ENCODE measurements around the gene MYH6.

Gene MYH6

DNA sequence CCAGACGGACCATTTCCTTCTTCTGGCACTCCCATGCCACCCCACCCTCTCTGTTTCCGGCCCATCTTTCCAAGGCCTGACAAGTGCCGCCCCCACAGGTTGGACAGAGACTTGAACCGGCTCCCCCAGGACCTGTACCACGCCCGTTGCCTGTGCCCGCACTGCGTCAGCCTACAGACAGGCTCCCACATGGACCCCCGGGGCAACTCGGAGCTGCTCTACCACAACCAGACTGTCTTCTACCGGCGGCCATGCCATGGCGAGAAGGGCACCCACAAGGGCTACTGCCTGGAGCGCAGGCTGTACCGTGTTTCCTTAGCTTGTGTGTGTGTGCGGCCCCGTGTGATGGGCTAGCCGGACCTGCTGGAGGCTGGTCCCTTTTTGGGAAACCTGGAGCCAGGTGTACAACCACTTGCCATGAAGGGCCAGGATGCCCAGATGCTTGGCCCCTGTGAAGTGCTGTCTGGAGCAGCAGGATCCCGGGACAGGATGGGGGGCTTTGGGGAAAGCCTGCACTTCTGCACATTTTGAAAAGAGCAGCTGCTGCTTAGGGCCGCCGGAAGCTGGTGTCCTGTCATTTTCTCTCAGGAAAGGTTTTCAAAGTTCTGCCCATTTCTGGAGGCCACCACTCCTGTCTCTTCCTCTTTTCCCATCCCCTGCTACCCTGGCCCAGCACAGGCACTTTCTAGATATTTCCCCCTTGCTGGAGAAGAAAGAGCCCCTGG lies 32.4 kb downstream of the MYH6 start:
- DNase-seq = no peak

DNA sequence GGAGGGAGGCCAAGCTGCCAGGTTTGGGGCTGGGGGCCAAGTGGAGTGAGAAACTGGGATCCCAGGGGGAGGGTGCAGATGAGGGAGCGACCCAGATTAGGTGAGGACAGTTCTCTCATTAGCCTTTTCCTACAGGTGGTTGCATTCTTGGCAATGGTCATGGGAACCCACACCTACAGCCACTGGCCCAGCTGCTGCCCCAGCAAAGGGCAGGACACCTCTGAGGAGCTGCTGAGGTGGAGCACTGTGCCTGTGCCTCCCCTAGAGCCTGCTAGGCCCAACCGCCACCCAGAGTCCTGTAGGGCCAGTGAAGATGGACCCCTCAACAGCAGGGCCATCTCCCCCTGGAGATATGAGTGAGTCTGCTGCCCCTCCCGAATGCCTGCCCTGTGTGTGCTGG lies 35.0 kb downstream of the MYH6 start:
- no peak for DNase-seq

DNA sequence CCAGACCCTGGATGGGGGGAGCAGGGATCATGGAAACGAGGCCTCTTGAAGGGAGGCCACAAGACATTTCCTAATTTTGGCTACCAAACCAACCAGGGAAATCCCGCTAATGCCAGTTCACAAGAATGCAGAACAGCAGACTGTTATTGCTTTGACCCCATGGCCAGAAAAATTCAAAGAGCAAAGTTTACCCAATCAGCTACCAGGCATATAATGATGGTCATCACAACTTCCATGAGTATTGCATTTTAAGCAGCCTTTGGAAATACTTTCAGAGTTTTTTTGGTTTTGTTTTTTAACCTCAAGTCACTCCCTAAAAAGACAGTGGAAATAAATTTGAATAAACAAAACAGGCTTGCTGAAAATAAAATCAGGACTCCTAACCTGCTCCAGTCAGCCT lies 35.6 kb downstream of the MYH6 start, which contains the start of gene IL25:
Gene IL25, plus strand, starts transcription at position 301 of the 400 bp plus-strand sequence.
- no peak for DNase-seq

DNA sequence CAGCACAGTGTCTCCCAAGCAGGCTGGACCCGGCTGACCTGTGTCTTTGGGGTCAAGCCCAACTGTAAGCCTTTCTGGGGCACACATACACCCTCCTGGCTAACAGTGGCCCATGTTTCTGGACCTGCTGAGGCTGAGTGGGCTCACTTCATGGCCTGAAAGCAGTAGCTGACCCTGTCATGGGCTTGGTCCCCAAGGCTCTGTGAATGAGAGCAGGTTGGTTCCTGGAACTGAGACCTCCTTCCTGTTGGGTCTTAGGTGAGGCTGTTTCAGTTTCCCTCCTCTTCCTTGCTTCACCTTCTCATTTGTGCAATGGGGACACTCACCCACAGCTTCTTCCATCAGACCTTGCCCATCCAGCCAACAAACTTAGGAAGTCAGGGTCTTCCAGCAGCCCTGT lies 36.2 kb downstream of the MYH6 start:
- DNase-seq = no peak

DNA sequence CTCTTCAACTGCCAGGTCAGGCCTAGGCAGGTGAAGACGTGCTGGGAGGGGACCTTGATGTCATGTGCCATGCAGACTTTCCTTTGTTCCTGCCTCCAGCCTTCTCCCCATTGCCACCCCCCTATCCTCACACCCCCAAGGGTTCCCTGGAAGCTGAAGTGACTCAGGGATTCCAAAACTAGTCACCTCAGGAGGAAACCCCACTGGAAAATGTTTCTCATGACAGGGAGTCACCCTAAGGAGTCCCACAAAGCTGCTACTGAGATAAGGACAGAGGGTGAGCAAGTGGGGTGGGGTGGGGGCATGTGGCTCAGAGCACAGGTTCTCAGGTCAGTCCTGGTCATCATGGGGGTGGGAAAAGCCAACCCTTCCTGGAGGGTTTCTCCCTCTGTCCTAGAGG lies 37.9 kb downstream of the MYH6 start:
- no peak for DNase-seq

DNA sequence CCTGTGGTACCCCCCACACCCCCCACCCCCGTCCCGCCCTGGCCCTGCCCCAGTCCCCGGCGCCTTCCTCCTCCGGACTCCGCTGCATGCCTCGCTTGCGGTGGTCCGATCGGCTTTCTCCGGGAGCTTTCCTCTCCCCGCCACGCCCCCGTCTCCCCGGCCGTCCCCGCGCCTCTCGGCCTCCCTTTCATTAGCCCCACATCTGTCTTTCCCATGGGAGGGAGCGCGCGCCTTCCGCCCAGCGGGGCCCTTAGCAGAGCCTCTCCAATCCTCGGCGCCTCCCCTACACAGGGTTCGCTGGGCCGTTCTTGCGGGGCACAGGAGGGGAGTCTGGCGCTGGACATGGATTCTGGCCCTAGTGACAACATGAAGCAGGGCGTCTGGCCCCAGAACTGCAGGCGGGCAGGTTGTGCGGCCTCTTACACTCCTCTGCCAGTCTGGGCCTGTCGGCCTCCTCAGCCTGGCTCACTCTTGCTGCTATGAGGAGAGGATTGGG lies 41.6 kb downstream of the MYH6 start:
- no peak for DNase-seq

DNA sequence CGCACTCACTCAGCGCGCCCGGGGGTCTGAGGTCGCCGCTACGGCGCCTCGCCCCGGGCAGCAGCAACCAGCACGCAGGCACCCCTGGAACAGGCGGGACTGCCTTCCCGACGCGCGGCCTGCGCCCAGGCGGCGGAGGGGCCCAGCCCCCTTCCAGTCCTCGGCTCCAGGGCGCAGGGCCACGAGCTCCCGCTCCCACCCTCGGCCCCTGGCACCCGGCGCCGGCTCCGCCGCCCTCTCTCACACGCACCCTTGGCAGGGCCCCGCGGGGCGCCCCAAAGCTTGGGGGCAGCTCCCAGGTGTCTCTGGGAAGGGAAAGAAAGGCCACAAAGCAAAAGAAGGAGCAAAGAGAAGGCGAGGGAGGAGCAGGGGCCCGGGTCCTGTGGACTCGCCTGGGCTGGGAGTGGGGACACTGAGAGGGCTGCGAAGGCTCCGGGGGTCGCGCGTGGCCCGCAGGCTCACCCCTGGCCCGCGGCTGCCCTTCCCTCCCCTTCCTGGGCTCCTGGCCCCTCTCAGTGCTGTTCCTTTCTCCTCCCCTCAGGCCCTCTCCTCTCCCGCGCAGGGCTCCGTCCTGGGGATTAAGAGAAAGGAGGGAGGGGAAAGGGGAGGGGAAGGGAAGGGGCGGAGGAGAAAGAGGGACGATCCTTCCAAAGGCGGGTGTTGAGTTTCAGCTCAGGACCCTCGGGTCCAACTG lies 42.2 kb downstream of the MYH6 start:
- DNase-seq = no peak

DNA sequence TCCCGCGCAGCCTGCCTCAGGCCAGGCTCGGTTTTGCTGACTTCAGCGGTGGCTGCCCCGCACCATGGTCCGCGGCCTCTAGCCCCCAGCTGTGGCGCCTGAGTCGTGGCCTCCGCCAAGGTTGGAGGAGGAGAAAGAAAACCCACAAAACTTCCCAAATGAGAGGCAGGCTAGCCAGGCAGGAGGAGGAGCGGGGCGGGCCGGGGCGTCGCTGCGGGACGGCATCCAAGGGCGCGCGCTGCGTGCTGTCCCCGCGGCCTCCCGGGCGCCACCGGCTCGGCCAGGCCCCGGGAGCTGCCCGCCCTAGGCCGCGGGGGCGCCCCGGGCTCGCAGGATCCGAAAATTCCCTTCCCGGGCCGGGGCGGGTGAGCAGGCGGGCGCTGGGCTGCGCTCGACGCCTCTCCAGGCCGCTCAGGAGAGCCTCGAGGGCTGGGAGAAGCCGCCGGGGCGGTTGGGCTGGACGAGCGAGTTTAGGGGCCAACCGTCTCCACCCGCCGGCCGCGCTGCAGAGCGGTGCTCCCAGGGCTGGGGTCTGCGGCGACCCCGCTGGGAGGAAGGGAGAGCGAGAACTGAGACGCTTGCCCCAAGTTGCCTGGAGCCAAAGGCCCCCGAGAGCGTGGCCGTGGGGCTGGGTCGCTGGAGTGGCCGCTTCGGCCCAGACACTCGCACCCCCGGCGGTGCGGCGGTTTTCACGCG lies 42.9 kb downstream of the MYH6 start, which contains the start of gene EFS:
Gene EFS, minus strand, starts transcription at position 137 of the 696 bp plus-strand sequence. CDS start 147 bp downstream, outside the sequence.
- no peak for DNase-seq

DNA sequence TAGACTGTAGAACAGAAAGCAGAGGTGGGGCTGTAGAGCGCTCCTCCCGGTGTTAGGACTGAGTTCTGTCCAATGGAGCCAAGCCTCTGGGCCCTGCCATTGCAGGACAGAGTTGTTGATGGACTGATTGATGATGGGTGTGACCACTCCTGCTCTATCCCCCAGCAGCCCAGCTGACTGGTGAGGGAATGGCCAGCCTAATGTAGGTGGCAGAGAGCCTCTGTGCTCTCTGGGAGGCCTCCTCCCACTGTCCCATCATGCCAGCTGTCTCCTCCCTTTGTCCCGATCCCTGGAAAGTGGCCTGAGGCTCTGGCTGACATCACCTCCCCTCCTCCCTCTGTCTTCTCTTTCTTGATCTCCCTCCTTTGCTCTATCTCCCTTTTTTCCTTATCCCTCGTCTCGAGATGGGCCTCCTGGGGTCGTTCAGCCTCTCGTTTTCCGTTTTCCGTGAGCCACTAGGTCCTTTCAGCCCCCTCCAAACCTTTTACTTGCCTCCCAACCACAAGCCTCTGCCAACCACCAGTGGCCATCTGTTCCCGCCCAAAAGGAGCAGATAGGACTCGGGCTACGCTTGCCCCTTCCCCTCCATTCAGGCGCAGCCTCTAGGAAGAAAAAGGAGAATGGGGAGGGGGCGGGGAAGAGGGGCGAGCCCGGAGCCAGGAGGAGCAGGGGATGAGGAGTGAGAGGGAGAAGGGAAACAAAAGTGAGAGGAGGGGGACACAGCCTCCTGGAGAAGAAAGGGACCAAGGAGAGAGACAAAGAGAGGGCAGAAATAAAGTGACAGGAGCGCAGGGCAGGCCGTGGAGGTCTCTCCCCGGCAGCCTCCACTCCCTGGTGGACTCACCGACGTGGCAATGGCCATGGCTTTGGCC lies 43.7 kb downstream of the MYH6 start:
- DNase-seq = no peak

DNA sequence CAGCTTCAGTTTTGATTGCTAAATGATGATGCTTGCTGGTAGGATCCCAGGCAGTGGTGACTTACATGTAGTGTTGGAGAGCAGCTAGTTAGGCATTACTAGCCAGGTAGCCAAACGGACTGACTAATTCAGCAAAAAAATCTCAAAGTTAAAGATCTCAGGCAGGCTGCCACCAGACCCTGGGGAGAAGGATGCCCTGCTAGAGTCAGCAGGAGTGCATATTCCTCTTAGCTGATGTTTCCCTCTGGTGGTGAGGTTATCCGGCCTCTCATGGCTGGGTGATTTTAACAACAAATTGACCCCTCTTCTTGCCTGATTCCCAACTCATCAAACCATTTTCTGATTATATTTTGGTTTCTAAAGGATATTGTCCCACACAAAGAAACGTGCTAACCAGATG lies 45.9 kb downstream of the MYH6 start:
- DNase-seq = no peak

DNA sequence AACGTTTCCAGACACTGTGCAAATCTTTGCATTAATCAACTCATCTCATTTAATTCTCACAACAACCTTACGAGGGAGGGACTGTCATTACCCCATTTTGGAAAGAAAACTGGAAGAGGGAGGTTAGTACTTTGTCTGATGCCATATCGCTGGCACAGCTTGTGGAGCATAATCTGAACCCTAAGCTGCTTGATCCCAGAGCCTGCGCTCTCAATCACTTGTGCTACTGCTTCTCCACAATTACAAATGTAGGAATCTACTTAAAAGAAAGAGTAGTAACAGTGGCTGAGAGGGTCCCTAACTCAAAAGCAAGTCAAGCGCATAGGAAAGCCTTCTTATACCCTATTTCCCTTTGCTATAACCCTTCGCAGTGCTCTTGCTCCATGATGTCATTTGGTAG lies 46.3 kb downstream of the MYH6 start:
- DNase-seq = no peak

DNA sequence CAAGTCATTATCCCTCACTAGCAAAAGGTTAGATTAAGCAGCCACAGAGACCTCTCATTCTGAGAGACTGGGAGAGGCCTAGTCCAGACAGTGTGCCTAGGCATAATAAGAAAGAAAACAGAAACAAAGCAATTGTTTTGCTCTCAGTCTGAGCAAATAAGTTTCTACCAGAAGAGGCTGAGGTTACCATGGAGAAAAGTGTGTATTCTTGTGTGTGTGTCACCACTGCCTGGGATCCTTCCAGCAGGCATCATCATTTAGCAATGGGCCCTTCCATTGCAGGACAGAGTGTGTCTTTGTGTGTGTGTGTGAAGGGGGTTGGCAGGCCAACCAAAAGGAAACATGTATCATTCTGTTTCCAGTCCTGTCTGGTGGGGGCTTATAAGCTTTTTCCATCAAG lies 46.8 kb downstream of the MYH6 start:
- DNase-seq = no peak

DNA sequence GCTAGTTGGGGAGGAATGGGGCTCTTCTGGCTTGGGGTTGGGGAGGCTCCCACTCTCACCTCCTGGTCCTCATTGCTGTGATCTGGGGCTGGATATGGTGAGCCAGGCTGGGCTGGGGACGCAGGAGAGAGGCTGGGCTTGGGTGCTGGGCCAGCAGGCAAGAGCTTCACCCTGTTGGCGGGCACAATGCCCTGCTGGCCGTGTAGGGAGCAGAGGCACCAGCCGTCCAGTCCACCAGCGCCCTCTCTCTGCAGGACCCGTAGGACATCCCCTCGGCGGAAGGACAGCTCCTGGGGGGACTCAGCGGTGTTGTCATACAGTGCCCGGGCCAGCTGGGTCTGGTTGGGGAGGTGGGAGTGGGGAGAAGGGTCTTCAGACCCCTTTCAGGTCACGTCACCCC lies 47.6 kb downstream of the MYH6 start:
- no peak for DNase-seq

DNA sequence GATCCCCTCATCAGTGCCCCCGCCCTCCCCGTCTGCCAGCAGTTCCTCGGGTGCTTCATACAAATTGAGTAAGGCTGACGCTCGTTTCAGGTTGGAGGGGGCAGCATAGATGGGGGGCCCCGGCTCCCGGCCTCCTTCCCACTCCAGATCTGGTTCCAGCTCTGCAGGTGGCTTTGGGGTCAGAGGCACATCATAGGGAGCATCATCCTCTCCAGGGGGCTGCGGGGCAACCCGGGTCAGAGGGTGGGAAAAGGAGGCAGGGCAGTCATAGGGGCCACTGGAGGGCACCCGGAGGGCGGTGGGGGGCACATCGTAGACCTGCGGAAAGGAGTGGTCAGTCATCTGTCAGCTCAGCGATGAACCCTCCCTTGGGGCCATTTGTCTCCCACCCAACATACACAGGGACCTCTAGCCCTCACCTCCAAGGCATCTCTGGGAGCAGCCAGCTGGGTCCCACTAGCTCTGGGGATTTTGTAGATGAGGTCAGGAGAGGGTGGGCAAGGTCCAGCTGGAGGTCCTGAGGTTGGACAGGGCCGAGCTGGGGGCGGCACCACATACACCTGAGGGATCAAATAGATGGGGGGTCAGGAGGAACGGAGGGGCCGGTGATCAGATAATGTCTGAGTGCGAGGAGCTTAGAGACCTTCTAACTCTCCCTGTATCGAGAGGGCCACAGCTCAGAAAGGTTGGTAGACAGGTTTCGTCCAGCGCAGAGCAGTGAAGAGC lies 48.2 kb downstream of the MYH6 start:
- DNase-seq = no peak

DNA sequence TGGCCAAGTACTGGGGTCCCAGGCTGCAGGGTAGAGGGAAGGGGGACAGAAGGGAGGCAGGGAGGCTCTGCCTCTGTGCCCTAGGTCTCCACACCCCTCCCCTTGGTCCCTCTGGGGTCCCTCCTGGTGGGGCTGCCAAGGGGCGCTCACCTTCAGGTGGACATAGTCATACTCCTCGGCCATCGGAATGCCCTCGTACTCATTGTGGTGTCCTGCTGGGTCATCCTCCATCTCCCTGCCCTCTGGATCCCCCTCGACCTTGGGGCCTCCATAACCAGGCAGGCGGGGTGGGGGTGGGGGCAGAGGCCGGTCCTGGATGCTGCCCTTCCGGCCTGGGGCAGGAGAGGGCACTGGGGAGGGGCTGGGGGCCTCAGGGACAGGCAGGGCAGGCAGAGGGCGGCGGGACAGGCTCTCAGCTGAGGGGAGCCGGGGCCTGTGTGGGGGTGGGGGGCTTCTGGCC lies 48.9 kb downstream of the MYH6 start:
- DNase-seq = no peak

DNA sequence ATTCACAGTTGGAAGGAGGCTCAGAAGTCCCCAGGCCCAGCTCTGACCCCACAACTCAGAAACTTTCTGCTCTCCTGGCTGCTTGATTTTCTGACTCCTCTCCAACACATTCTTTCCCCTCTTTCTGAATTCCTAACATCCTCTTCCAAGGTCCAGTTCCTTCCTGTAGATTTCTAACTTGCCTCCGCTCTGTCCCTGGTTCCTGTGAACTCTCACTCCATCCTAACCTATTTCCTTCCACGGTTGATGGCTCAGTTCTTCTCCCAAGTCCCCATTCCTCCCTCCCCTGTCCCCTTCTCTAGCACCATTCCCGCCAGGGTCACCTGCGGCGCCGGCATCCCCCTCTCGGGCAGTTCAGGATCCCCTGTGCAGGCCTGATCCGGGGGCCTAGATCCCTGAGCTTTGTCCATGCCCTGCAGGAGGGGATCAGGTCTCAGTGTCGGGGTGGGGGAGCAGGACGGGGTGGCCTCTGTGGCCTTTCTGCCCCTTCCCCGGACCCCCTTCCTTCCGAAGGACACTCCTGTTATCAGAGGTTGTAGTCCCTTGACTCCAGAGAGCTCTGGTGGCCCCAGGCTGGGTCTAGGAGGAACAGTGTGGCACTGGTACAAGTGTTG lies 49.4 kb downstream of the MYH6 start:
- no peak for DNase-seq

DNA sequence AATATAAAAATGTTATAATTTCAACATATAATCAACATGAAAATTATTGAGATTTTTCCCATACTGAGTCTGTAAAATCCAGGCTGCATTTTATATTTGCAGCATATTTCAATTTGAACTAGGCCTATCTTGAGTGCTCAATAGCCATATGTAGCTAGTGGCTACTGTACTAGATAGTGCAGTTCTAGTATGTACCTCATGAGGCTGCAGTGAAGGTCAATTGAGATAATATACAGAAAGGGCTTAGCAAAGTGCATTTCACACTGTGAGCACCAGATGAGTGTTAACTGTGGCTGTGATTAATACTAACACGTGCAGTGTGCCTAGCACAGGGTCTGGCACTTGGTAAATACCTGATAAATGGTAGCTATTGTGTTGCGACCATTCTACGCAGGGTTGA lies 50.0 kb downstream of the MYH6 start:
- no peak for DNase-seq

DNA sequence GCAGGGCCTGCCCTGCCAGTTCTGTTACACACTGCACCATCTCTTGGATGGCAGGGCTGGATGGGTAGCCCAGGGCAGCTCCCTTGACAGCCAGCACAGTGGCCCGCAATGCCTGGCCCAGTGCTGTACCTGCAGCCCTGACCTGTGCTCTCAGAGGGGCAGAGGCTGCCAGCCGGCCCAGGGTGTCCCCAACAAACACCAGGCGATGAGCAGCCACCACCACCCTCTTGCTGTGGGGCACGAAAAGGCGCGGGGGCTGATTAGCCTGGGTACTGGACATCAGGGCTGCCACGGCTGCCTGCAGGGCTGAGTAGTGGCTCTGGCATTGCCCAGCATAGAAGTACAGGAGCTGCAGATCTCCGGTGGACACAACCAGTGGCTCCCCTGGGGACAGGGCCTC lies 50.8 kb downstream of the MYH6 start:
- no peak for DNase-seq

DNA sequence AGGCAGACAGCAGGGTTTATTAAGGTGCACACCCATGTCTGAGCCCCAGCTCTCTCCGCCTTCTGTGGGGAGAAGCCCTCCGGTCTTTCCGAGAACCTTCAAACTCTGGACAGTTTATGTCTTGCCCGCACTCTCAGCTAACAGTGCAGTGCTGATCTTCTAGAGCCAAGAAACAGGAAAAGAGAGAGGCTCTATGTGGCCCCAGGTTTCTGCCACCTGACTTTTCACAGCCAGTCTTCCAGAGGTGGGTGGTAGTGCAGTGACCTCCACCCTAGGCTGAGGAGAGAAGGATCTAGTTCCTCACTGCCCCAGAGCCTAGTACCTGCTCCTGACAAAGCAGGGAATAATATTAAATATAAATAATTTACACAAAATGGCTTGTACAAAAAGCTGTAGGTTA lies 51.4 kb downstream of the MYH6 start:
- DNase-seq = no peak

DNA sequence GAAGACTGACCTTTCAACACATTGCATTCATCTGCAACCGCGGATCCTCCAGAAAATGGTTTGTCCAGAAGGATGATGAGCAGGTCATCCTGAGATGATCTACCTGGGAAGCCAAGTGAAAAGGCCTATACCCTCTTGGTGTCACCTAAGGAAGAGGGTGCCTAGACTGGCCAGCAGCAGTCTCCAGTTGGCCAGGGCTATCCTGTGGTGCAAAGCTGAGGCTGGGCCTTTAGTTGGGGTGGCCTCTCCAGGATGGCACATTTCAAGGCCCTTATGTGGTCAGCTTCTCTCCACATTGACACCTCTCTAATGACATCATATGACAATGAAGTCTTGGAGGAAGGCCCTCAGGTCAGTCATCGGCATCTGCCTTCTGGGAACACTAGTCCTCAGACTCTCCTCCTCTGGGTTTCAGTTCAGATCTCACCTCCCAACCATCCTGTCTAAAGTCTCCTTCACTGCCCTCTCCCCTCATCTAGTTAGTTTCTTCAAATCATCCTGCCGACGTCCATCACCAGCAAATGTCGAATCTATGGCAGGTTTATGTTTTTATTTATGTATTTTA lies 52.1 kb downstream of the MYH6 start:
- DNase-seq = no peak

DNA sequence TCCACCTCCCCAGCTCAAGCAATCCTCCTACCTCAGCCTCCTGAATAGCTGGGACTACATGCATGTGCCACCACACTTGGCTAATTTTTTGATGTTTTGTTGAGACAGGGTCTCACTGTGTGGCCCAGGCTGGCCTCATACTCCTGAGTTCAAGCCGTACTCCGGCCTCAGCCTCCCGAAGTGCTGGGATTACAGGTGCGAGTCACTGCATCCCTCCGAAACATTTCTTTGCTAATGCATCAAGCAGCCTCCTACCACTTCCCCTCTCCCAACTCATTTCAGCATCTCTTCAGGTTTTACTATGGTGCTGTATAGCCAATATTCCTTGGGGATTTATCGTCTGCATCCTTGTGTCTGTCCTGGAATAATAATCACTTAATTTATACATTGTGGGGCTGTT lies 53.1 kb downstream of the MYH6 start:
- no peak for DNase-seq

All from T-helper 1 cell (primary cell).